RWPE2 (cell line): ENCODE measurements around the gene PCDHGB2.

Source experiments
- ATAC-seq: fragments of 200-7000 bp; cut with Tn5 transposase; 3 replicates; pipeline ENCODE4 v1.9.1; 2021; ENCODE audit warnings: low read depth
- DNase-seq: peaks from one replicate; pipeline ENCODE4 v3.0.0-alpha.2; 2020; ENCODE audit warnings: low spot score
- H3K27ac ChIP-seq: fragments of 450-650 bp; 2 replicates; pipeline ENCODE4 v1.5.1; 2017; ENCODE audit warnings: mild to moderate bottlenecking; ENCODE audit not compliant: poor library complexity, severe bottlenecking
- H3K27me3 ChIP-seq: fragments of 250-450 bp; sonication (Bioruptor Pico); 2 replicates; pipeline ENCODE4 v1.5.1; 2021; ENCODE audit warnings: mild to moderate bottlenecking, moderate library complexity; ENCODE audit not compliant: insufficient read depth, poor library complexity, severe bottlenecking
- H3K36me3 ChIP-seq: fragments of 250-450 bp; sonication (Bioruptor Pico); 2 replicates; pipeline ENCODE4 v1.5.1; 2020; ENCODE audit warnings: low read depth, mild to moderate bottlenecking, moderate library complexity
- H3K4me1 ChIP-seq: fragments of 250-450 bp; sonication (Bioruptor Pico); 2 replicates; pipeline ENCODE4 v1.5.1; 2021; ENCODE audit warnings: mild to moderate bottlenecking, moderate library complexity; ENCODE audit not compliant: insufficient read depth, poor library complexity, severe bottlenecking
- H3K4me3 ChIP-seq: fragments of 250-450 bp; sonication (Bioruptor Pico); 2 replicates; pipeline ENCODE4 v1.5.1; 2021; ENCODE audit warnings: mild to moderate bottlenecking, moderate library complexity; ENCODE audit not compliant: severe bottlenecking
- H3K9me3 ChIP-seq: fragments of 250-450 bp; sonication (Bioruptor Pico); 2 replicates; pipeline ENCODE4 v1.5.1; 2021; ENCODE audit warnings: mild to moderate bottlenecking, moderate library complexity; ENCODE audit not compliant: severe bottlenecking
- TF ChIP-seq, protein P1 (sequence below): fragments of 450-650 bp; IDR thresholded peaks from one replicate; pipeline ENCODE4 v1.5.1; 2017; ENCODE audit warnings: mild to moderate bottlenecking, moderate library complexity; ENCODE audit not compliant: poor library complexity, severe bottlenecking

PCDHGB2 gene

DNA sequence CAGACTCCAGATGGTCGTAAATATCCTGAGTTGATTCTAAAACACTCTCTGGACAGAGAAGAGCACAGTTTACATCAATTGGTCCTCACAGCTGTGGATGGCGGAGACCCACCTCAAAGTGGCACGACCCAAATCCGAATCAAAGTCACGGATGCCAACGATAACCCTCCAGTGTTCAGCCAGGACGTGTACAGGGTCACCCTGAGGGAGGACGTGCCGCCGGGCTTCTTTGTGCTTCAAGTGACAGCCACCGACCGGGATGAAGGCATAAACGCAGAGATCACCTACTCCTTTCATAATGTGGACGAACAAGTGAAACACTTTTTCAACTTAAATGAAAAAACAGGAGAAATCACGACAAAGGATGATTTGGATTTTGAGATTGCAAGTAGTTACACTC, 891 bp downstream of the PCDHGB2 start:
- no peak overlapping the region for H3K27ac ChIP-seq

DNA sequence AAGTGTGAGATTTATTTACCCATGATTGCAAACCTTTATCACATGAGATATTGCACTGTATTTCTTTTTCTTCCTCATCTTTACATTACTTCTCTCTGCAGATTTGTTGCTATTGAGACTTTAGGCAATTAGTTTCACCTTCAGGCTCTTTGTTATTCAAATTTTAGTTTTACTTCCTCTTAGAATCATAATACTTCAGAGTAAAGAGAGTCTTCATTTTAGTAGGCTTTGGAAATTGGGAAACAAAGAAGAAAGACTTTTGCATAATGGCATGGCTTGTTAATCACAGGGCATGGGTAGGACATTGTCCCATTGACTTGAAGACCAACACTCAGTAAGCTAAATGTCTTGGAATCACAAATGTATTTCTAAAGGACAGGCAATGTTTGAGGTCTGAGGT, 2.9 kb downstream of the PCDHGB2 start:
- no peak for DNase-seq
- Histone ChIP-seq H3K36me3 (no peaks in the 10 kb centered on the region), H3K9me3 (peaks cover 18% of the 10 kb centered on the region), H3K4me1 (peaks cover 3% of the 10 kb centered on the region), H3K4me3 (no peak overlapping the region), H3K27me3 (peaks cover 97% of the 10 kb centered on the region), H3K27ac (no peak overlapping the region)
- TF ChIP-seq, protein P1, sequence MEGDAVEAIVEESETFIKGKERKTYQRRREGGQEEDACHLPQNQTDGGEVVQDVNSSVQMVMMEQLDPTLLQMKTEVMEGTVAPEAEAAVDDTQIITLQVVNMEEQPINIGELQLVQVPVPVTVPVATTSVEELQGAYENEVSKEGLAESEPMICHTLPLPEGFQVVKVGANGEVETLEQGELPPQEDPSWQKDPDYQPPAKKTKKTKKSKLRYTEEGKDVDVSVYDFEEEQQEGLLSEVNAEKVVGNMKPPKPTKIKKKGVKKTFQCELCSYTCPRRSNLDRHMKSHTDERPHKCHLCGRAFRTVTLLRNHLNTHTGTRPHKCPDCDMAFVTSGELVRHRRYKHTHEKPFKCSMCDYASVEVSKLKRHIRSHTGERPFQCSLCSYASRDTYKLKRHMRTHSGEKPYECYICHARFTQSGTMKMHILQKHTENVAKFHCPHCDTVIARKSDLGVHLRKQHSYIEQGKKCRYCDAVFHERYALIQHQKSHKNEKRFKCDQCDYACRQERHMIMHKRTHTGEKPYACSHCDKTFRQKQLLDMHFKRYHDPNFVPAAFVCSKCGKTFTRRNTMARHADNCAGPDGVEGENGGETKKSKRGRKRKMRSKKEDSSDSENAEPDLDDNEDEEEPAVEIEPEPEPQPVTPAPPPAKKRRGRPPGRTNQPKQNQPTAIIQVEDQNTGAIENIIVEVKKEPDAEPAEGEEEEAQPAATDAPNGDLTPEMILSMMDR: no peak
- ATAC-seq: no peak

More for the DNA sequence above, 891 bp downstream of the PCDHGB2 start:
- Histone ChIP-seq H3K27me3 (peaks cover 95% of the 10 kb centered on the region), H3K4me3 (no peak overlapping the region), H3K4me1 (peaks cover 3% of the 10 kb centered on the region), H3K9me3 (peaks cover 18% of the 10 kb centered on the region), H3K36me3 (no peaks in the 10 kb centered on the region)
- ATAC-seq (no peak), DNase-seq (no peak)
- TF ChIP-seq, protein P1: no peak

DNA sequence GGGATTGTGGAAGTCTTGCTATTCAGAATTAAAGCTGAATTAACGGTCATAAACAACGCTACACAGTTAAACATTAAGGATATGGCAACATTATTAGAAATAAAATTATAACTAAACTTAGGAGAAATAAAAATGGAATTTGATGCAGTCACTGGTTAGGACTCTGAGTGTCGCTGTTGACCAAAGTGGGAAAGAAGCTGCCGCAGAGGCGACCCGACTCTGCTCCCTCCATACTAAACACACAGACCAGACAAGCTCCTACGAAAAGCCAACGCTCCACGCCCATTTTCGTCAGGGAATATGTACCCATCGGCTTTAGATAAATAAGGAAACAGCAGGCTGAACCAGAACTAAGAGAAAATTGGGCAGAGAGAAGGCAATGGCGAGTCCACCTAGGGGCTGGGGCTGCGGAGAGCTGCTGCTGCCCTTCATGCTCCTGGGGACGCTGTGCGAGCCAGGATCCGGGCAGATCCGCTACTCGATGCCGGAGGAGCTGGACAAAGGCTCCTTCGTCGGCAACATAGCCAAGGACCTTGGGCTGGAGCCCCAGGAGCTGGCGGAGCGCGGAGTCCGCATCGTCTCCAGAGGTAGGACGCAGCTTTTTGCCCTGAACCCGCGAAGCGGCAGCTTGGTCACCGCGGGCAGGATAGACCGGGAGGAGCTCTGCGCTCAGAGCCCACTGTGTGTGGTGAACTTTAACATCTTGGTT, 4.3 kb downstream of the PCDHGB2 start, which contains the start of gene PCDHGA5:
PCDHGA5 (plus strand) TSS at position 211 of the 709 bp plus-strand sequence; CDS start at position 380, 169 bp downstream.
- peaks cover 3% of the 10 kb centered on the region for H3K4me1 ChIP-seq
- ATAC-seq: no peak
- TF ChIP-seq, protein P1: no peak
- H3K4me3 ChIP-seq: no peak within 1 kb of the TSS
- no peak for DNase-seq
- H3K27ac ChIP-seq: no peak within 1 kb of the TSS
- no peaks in the 10 kb centered on the region for H3K36me3 ChIP-seq
- peaks cover 97% of the 10 kb centered on the region for H3K27me3 ChIP-seq
- peaks cover 18% of the 10 kb centered on the region for H3K9me3 ChIP-seq

DNA sequence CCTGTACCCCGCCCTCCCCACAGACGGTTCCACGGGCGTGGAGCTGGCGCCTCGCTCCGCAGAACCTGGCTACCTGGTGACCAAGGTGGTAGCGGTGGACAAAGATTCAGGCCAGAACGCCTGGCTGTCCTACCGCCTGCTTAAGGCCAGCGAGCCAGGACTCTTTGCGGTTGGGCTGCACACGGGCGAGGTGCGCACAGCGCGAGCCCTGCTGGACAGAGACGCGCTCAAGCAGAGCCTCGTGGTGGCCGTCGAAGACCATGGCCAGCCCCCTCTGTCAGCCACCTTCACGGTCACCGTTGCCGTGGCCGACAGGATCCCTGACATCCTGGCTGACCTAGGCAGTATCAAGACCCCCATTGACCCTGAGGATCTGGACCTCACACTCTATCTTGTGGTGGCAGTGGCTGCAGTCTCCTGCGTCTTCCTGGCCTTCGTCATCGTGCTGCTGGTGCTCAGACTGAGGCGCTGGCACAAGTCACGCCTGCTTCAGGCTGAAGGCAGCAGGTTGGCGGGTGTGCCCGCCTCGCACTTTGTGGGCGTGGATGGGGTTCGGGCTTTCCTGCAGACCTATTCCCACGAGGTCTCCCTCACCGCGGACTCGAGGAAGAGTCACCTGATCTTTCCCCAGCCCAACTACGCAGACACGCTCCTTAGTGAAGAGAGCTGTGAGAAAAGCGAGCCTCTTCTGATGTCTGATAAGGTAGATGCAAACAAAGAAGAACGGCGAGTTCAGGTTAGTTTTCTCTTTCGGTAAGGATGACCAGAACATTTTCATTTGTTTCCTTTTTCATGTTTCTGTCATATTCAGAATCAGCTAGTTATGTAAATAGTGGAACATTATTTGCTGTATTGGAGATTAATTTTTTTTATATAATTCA, 6.5 kb downstream of the PCDHGB2 start:
- DNase-seq: no peak
- Histone ChIP-seq H3K27me3 (peaks cover 97% of the 10 kb centered on the region), H3K36me3 (no peaks in the 10 kb centered on the region), H3K4me3 (no peak overlapping the region), H3K9me3 (peaks cover 18% of the 10 kb centered on the region), H3K4me1 (no peaks in the 10 kb centered on the region), H3K27ac (no peak overlapping the region)
- TF ChIP-seq, protein P1: no peak
- ATAC-seq: no peak
